ENCODE results near the gene DNAJB13.
A peak's percentile ranks its signal among the peaks of the same experiment; 100 is the strongest.

The DNAJB13 gene

DNA sequence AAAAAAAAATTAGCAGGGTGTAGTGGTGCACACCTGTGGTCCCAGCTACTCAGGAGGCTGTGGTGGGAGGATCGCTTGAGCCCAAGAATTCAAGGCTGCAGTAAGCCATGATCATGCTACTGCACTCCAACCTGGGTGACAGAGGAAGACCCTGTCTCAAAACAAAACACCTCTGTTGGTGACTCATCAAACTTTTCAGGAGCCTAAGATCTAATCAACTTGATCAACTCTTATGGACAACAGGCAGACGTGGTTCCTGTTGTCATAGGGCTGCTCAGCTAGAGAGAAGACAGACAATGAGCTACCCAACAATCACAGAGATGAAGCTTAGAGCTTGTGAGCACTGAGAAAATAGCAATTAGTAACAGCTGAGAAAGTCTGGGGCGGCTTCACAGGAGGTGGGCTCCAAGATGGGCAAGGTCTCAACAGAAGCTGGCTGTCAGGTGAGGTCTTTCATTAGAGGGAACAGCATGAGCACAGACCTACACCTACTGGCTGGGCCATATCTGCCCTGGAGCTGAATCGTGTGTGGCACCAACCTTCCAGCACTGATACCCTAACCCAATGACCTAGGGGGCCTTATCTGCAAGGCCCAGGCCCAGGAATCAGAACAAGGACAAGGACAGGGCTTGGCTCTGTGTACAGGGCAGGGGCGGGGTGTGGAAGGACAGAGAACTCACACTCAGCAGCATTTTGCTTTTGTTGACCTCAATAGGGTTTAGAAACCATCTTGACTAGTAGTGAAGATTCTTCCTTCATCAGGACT is 65.3 kb downstream of the DNAJB13 start:
- DNase-seq (ENCODE audit: low spot score): no peak

DNA sequence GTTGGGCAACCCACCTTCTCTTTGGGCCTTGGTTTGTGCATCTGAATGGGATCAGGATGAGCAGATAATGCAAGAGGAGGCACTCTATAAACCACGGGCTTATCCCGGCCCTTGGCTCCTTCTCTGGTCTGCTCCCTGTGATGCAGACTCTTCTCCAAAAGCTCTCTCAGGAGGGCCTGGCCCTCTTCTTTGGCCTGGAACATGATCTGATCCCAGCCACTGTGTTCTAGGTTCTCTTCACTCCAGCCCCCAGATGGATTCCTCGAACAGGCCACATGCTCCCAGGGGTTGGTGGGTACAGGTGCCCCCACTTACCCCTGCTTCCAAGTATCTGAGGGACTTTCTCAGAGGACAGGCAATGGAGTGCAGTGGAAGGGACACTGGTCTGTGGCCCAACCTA is 66.8 kb downstream of the DNAJB13 start:
- DNase-seq (ENCODE audit: low spot score): no peak

DNA sequence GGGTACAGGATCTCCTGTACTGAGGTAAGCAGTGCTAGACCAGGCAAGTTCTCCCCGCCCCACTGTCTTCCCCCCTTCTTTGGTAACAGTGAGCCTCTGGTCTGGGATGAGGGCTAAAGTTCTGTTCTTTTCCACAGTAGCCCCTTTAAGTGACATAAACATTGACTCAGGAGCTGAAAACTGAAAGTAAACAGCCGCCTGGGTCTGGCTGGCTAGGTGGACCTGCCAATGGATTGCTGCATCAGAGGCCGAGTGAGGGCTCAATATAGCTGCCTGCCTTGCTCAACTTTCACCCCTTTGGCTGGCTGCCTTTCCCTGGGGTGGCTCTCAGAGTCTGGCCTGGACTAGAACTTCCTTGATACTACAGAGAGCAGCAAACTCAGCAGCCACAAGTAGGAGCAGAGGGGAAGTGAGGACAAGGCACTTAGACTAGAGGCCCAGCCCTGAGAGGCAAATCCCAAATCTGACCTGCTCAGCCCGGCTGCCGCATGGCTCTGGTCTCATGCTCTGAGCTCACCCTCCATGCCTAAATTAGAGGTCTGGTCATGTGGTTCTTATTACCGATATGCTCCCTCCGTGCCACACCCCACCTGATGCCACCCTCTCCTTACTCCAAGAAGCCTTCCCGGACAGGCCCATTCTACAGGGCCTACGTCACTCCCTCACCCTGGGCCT is 67.6 kb downstream of the DNAJB13 start:
- peak; percentile 90 for DNase-seq (ENCODE audit: low spot score)

DNA sequence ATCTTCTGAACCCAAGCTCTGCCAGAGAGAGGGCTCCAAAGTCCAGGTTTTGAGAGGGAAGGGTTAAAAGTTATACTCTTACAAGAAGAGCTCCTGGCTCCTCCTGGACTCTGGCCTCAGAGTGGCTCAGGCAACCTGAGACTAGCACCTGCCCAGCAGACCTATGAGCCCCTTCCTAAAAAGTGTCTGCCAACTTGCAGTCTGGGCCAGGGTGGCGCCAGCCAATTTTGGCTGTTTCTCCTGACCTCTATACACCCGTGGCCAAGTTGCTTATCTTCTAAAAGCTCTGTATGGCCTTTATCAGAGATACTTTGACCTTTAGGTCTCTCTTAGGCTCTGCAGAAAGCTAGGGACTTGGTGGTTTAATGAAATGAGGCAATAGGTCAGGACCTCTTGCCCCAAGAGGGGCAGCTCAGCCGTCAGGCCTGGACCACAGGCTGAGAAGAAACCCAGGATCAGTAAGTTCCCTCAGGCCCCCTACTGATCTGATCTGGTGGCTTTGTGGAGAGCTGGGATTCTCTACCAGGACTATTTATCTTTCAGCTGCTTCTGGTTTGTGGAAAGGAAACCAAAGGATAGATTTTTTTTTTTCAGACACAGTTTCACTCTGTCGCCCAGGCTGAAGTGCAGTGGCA is 68.4 kb downstream of the DNAJB13 start:
- DNase-seq (ENCODE audit: low spot score): no peak

DNA sequence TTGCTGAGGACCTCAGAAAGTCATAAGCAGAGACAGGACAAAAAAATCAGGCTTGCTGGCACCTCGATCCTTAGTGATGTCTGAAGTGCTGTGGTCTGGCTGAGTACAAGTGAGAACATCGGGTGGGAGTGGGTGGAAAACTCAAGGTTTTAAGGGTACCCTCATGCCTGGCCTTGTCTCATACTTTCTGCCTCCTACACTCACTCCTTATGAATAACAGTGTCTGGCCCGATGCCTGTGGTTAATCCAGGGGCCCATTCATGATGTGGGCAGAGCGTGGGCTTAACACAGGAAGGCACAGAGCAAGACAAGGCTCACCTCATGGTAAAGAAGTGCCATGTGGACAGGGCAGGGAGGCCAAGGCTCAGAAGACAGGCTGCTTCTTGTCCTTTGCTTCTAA is 69.0 kb downstream of the DNAJB13 start:
- DNase-seq (ENCODE audit: low spot score): no peak

Data from pons (tissue), 1 donor.